Measurements from ENCODE around the gene PCSK6.
"Not testable (repeated sequence)": the region's sequence is repeated elsewhere in the genome, so short reads cannot be mapped to it uniquely, and the experiment has no call there.

Gene PCSK6

DNA sequence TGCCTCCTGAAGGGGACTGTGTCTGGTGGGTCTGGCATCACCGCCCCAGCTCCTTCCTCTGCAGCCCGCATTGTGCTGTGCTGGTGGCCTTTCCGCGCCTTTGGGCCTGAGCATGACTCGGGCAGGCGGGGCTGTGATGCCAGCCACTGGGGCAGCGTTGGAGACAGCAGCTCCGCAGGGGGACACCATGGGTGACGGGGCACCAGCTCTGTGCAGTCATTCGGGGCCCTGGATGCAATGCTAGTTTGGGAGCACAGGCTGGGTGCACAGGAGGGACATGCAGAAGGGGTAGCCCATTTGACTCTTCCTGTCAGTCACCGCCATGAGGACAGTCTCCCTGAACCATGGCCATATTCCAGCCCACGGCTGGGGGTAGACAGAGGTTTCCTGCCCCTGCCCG, 110.6 kb downstream of the PCSK6 start:
- Histone ChIP-seq H3K9me3 (ENCODE audit: control insufficient read depth, insufficient read depth, low read length) (no peaks in the 10 kb centered on the region), H3K9ac (ENCODE audit: low read depth, low read length) (no peak overlapping the region), H3K4me3 (ENCODE audit: low read depth, low read length) (no peak overlapping the region), H3K27me3 (ENCODE audit: control insufficient read depth, insufficient read depth, low read length) (no peaks in the 10 kb centered on the region), H3K4me1 (ENCODE audit: control insufficient read depth, insufficient read depth, low read length) (no peaks in the 10 kb centered on the region), H3K36me3 (ENCODE audit: control insufficient read depth, insufficient read depth, low read length) (no peaks in the 10 kb centered on the region)

DNA sequence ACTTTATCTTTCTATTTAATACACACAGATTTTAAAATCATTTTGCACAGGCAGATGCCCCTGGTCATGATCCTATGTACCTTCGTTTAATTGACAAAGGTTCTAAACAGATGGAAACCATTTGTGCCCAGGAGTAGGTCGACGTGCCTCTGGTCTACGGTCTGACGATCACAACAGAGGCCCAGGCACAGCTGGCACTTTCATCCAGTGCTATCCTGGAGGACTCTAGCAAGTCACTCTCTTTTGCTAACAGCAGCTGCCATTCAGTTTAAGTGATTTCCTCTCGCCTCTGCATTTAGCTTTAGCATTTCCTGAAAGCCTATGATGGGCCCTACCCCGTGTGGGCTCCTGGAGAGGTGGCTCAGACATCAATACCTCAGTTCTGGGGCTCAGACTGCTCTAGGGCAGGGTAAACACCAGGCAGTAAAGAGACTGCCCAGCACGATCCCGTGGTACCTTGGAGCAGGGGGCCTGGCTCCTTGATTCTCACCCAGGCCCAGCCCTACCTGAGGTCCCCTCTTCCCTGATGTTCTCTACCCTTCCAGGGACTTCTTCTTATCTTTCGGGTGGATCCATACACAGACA, 111.2 kb downstream of the PCSK6 start:
- Histone ChIP-seq H3K4me1 (ENCODE audit: control insufficient read depth, insufficient read depth, low read length) (peaks cover 3% of the 10 kb centered on the region), H3K4me3 (ENCODE audit: low read depth, low read length) (no peak overlapping the region), H3K27me3 (ENCODE audit: control insufficient read depth, insufficient read depth, low read length) (no peaks in the 10 kb centered on the region), H3K9ac (ENCODE audit: low read depth, low read length) (no peak overlapping the region), H3K9me3 (ENCODE audit: control insufficient read depth, insufficient read depth, low read length) (no peaks in the 10 kb centered on the region), H3K36me3 (ENCODE audit: control insufficient read depth, insufficient read depth, low read length) (no peaks in the 10 kb centered on the region)

DNA sequence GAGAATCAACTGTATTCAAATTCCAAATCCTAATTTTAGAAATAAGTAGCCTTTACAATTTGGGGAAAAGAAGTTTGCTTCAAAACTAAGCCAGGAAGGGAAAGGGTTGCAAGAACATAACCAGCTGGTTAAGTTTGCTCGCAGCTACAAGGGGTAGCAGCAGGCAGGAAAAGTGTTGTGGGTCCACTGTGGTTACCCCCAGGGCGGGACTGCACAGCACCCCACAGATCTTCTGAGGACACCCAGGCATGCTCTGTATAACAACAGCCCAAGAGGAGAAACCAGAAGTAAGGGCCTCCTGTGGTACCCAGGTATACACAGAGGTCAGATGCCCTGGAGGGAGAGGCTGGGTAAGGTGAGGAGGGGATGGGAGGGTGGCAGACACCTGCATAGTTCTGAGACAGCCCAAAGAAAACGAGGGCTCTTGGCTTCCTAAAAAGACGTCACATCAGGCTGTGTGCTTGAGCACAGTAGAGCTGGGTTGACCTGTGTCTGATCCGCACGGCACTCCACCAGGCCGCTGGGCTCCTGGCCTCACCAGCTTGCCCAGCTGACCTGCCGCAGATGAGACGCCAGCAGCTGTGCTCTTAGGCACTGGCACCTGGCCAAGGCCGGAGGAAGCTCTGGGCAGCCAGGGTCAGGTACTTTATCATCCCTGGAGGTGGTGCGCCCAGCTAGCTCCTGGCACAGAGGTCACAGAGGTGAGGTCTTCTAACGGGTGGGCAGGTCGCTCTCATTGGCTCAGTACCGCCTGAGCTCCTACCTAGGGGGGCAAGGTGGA, 112.7 kb downstream of the PCSK6 start:
- H3K36me3 ChIP-seq (ENCODE audit: control insufficient read depth, insufficient read depth, low read length) = no peaks in the 10 kb centered on the region
- H3K4me1 ChIP-seq (ENCODE audit: control insufficient read depth, insufficient read depth, low read length) = peaks cover 11% of the 10 kb centered on the region
- no peaks in the 10 kb centered on the region for H3K27me3 ChIP-seq (ENCODE audit: control insufficient read depth, insufficient read depth, low read length)
- no peaks in the 10 kb centered on the region for H3K9me3 ChIP-seq (ENCODE audit: control insufficient read depth, insufficient read depth, low read length)
- no peak overlapping the region for H3K9ac ChIP-seq (ENCODE audit: low read depth, low read length)
- no peak overlapping the region for H3K4me3 ChIP-seq (ENCODE audit: low read depth, low read length)

DNA sequence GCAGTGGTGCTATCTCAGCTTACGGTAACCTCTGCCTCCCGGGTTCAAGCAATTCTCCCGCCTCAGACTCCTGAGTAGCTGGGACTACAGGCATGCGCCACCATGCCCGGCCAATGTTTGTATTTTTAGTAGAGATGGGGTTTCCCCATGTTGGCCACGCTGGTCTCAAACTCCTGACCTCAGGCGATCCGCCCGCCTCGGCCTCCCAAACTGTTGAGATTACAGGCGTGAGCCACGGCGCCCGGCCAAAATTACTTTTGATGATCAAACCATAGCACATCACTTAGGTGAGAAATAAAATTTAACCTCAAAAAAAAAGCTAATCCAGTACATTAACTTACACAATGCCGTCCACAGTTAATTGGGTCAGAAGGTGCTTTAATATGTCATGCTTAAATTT, 114.5 kb downstream of the PCSK6 start:
- H3K36me3 ChIP-seq (ENCODE audit: control insufficient read depth, insufficient read depth, low read length); H3K9ac ChIP-seq (ENCODE audit: low read depth, low read length): not testable (repeated sequence)
- peaks cover 11% of the 10 kb centered on the region for H3K4me1 ChIP-seq (ENCODE audit: control insufficient read depth, insufficient read depth, low read length)

DNA sequence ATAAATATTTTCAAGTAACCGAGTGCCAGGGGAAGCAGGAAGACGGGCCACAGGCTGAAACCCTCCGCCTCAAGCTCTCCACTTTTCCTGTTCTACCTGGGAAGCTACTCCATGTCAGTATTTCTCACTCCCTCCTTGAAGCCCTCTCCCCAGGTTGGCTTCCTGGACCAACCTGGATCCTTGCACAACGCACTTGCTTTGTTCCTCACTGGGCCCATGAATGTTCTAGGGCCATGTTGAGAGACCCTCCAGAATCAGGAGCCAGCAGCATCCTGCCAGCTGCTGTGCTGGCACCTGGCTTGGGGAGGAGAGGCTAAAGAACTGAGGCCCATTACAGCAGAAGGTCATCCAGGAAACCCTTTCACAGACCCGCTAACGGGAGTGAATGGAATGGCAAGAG, 115.2 kb downstream of the PCSK6 start:
- Histone ChIP-seq H3K36me3 (ENCODE audit: control insufficient read depth, insufficient read depth, low read length) (no peaks in the 10 kb centered on the region), H3K9me3 (ENCODE audit: control insufficient read depth, insufficient read depth, low read length) (no peaks in the 10 kb centered on the region), H3K4me1 (ENCODE audit: control insufficient read depth, insufficient read depth, low read length) (peaks cover 11% of the 10 kb centered on the region), H3K9ac (ENCODE audit: low read depth, low read length) (no peak overlapping the region), H3K4me3 (ENCODE audit: low read depth, low read length) (no peak overlapping the region), H3K27me3 (ENCODE audit: control insufficient read depth, insufficient read depth, low read length) (no peaks in the 10 kb centered on the region)

More for the DNA sequence above, 114.5 kb downstream of the PCSK6 start:
- H3K27me3 ChIP-seq (ENCODE audit: control insufficient read depth, insufficient read depth, low read length); H3K9me3 ChIP-seq (ENCODE audit: control insufficient read depth, insufficient read depth, low read length); H3K4me3 ChIP-seq (ENCODE audit: low read depth, low read length): not testable (repeated sequence)

DNA sequence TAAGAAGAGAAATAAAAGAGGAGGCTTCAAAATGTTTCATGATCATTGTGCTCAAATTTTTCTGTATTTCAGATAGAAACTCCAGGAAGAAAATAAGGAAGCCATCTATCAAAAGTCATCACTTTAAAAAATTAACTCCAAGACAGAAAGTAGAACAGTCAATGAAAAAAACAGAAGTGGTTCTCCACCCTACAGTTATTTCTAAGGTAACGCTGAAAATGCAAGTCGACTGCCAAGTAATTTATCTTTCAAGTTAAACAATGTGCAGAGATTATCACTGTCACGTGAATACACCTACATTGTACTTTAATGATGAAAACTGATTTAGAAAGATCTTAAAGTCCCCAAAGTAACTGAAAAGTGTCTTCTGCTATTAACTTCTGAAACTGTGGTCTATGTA, 115.9 kb downstream of the PCSK6 start:
- Histone ChIP-seq H3K36me3 (ENCODE audit: control insufficient read depth, insufficient read depth, low read length) (no peaks in the 10 kb centered on the region), H3K9ac (ENCODE audit: low read depth, low read length) (no peak overlapping the region), H3K4me3 (ENCODE audit: low read depth, low read length) (no peak overlapping the region), H3K27me3 (ENCODE audit: control insufficient read depth, insufficient read depth, low read length) (no peaks in the 10 kb centered on the region), H3K9me3 (ENCODE audit: control insufficient read depth, insufficient read depth, low read length) (no peaks in the 10 kb centered on the region), H3K4me1 (ENCODE audit: control insufficient read depth, insufficient read depth, low read length) (peaks cover 11% of the 10 kb centered on the region)

DNA sequence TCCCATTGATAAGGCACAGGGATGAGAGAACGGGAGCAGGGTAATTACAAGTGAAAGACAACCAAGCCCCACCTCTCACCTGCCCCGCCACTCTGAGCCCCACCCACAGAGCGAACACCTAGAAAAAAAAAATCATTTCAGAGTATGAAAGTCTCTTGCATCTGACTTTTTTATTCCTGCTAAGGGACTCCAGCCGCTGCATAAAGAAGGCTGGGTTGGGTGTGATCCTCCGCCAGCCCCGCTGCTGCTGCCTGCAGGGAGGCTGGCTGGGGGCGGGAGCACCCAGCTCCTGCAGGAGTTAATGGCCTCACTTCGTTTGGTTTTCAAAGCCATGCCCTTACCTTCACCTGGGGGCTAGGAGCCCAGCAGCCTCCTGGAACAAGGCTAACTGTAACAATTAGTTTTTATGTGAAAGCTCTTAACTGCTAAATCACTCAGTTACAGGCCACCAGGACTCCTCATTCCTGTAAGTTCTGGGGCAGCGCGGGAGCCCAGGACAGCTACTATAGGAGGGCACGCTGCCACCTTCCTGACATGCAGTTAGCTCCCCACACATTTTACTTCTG, 116.5 kb downstream of the PCSK6 start:
- H3K4me3 ChIP-seq (ENCODE audit: low read depth, low read length) = peak overlapping the region; percentile 18
- H3K27me3 ChIP-seq (ENCODE audit: control insufficient read depth, insufficient read depth, low read length) = no peaks in the 10 kb centered on the region
- no peaks in the 10 kb centered on the region for H3K9me3 ChIP-seq (ENCODE audit: control insufficient read depth, insufficient read depth, low read length)
- H3K36me3 ChIP-seq (ENCODE audit: control insufficient read depth, insufficient read depth, low read length) = no peaks in the 10 kb centered on the region
- H3K4me1 ChIP-seq (ENCODE audit: control insufficient read depth, insufficient read depth, low read length) = peaks cover 11% of the 10 kb centered on the region
- H3K9ac ChIP-seq (ENCODE audit: low read depth, low read length) = no peak overlapping the region

DNA sequence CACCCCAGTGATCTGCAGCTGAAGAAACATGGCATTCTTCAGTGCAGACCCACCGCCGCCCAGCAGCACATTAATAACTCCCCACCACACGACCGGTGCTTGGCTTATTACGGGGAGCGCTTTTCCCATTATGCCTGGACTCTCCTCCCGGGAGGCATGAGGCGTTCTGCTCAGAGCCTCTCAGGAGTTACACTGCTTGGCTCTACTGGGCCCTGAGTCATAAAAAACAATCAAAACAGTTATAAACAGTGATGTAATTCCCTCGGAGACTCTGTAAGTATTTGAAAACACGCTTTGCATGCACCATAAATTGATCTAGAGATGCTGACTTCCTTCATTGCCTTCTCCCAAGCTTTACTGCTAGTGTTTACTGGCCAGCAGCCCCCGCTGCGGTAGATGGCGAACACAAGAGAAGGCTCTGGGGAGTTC, 117.3 kb downstream of the PCSK6 start:
- Histone ChIP-seq H3K4me3 (ENCODE audit: low read depth, low read length) (no peak overlapping the region), H3K9me3 (ENCODE audit: control insufficient read depth, insufficient read depth, low read length) (no peaks in the 10 kb centered on the region)

DNA sequence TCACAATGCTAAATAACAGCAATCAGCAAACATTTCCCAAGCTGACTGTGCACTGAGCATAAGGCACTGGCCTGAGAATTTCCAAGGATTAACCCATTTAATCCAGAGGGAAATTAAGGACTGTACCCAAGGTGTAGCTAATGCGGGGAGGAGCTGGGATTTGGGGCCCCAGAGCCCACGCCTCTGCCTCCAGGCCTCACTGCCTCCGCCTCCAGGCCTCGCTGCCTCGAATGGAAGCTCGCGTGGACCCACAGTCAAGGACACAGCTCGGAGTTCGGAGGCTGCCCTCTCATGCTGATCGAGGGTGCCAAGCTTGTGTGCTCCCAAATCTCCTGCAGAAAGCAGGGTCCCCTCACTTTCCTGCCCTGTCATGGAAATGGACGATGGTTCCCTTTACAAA, 118.0 kb downstream of the PCSK6 start:
- Histone ChIP-seq H3K27me3 (ENCODE audit: control insufficient read depth, insufficient read depth, low read length) (no peaks in the 10 kb centered on the region), H3K36me3 (ENCODE audit: control insufficient read depth, insufficient read depth, low read length) (no peaks in the 10 kb centered on the region), H3K9me3 (ENCODE audit: control insufficient read depth, insufficient read depth, low read length) (no peaks in the 10 kb centered on the region), H3K4me3 (ENCODE audit: low read depth, low read length) (no peak overlapping the region), H3K9ac (ENCODE audit: low read depth, low read length) (no peak overlapping the region), H3K4me1 (ENCODE audit: control insufficient read depth, insufficient read depth, low read length) (peaks cover 11% of the 10 kb centered on the region)

More for the DNA sequence above, 117.3 kb downstream of the PCSK6 start:
- Histone ChIP-seq H3K36me3 (ENCODE audit: control insufficient read depth, insufficient read depth, low read length) (no peaks in the 10 kb centered on the region), H3K4me1 (ENCODE audit: control insufficient read depth, insufficient read depth, low read length) (peaks cover 11% of the 10 kb centered on the region), H3K9ac (ENCODE audit: low read depth, low read length) (no peak overlapping the region), H3K27me3 (ENCODE audit: control insufficient read depth, insufficient read depth, low read length) (no peaks in the 10 kb centered on the region)

DNA sequence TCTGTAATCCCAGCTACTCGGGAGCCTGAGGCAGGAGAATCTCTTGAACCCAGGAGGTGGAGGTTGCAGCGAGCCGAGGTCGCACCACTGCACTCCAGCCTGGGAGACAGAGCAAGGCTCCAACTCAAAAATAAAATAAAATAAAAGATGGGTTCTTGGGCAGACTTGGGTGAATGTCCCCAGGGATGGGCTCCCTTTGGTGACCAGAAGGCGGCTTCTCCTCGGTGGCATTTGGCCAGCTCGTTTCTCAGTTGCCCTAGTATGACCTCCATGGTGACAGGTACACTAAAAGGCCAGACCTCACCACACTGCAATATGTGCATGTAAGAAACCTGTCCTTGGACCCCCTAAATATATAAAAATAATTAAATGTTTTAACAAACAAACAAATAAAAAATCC, 118.4 kb downstream of the PCSK6 start:
- Histone ChIP-seq H3K9ac (ENCODE audit: low read depth, low read length) (no peak overlapping the region), H3K9me3 (ENCODE audit: control insufficient read depth, insufficient read depth, low read length) (no peaks in the 10 kb centered on the region), H3K36me3 (ENCODE audit: control insufficient read depth, insufficient read depth, low read length) (no peaks in the 10 kb centered on the region), H3K4me1 (ENCODE audit: control insufficient read depth, insufficient read depth, low read length) (peaks cover 11% of the 10 kb centered on the region), H3K4me3 (ENCODE audit: low read depth, low read length) (no peak overlapping the region), H3K27me3 (ENCODE audit: control insufficient read depth, insufficient read depth, low read length) (no peaks in the 10 kb centered on the region)

DNA sequence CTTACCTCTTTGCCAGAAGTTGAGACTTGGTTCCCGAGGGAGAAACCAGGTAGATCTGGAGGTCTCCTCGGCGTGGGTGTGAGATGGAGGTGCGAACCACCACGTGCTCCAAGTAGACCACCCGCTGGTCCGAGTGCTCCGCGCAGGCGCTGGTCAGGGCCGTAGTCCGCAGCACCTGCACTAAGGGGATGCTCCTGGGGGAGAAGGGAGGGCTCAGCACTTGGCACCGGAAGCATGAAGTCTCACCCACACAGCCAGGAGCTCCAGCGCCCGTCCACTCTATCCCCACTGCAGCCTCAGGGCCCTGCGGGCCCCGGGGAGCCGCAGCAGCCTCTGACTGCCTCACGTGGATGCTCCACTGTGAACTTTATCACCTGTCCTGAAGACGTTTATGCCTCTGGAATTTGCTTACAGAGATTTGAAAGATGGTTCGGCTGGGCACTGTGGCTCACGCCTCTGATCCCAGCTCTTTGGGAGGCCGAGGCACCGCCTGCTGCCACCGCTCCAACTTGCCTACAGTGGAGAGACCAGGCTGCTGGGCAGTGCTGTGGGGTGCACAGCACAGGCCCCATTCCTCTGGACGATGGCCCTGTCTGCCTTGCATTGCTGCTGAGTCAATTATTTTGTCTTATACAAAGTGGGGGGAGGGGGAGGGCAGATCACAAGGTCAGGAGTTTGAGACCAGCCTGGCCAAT, 119.0 kb downstream of the PCSK6 start:
- Histone ChIP-seq H3K36me3 (ENCODE audit: control insufficient read depth, insufficient read depth, low read length) (no peaks in the 10 kb centered on the region), H3K4me3 (ENCODE audit: low read depth, low read length) (no peak overlapping the region), H3K4me1 (ENCODE audit: control insufficient read depth, insufficient read depth, low read length) (peaks cover 11% of the 10 kb centered on the region), H3K9ac (ENCODE audit: low read depth, low read length) (no peak overlapping the region), H3K9me3 (ENCODE audit: control insufficient read depth, insufficient read depth, low read length) (no peaks in the 10 kb centered on the region), H3K27me3 (ENCODE audit: control insufficient read depth, insufficient read depth, low read length) (no peaks in the 10 kb centered on the region)

Data from iPS-15b (cell line).